SHP77 (cell line): ENCODE results near the gene TCHP.
"Not testable (repeated sequence)": the region's sequence is repeated elsewhere in the genome, so short reads cannot be mapped to it uniquely, and the experiment has no call there.

ENCODE experiments used
- DNase-seq, 2 experiments: peaks; one replicate each; lab custom pipeline; 2025; lab: John Stamatoyannopoulos, UW

TCHP gene

DNA sequence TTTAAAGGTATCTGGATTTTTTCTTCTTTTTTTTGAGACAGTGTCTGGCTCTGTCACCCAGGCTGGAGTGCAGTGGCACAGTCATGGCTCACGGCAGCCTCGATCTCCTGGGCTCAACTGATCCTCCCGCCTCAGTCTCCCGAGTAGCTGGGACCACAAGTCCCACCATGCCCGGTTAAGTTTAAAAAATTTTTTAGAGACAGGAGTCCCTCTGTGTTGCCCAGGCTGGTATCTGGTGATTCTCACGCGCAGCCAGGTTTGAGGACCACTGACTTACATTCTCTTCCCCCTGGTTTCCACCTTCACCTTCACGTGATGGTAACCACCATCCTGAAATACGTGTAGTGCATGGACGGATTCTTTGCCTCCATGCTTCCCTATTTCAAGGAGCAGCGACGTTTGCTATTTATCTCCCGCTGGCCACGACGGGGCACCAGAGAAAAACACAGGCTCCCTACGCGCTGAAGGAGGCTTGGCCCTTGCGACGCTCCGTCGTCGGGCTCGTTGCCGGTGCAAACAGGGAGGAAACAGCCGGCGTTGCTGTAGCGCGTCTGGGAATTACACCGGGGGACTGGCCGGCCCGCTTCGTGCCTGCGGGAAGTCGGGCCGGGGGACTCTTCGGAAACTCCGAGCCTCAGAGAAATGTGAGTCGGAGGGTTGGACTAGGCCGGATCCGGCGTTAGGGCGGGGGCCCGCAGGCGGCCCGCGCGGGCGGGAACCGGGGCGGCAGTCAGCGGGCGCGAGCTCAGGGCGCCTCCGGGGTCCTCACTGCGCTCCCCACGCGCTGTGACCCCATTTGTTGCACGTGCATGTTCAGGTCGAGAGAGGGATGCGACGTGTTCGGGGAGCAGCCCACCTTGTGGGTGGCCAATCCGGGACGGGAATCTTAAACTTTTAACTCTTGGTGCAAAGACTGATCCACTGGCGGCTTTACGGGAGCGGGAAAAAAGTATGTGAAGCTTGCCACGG is at the start of gene TCHP:
TCHP (plus strand) TSS at position 492 of the 969 bp plus-strand sequence. CDS start 2,753 bp downstream, outside the sequence.
- DNase-seq = peak; percentile 81 to 83

DNA sequence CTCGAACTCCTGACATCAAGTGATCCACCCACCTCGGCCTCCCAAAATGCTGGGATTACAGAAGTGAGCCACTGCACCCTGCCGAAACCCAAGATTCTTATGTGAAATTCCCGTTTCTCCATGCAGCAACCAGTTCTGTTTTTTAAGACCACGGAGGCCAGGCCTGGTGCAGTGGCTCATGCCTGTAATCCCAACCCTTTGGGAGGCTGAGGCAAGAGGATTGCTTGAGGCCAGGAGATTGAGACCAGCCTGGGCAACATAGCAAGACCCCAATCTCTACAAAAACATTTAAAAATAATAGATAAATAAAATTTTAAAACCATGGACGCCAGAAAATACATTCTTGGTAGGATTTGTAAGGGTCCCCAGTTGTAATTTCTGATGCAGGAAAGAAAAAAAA is 49.6 kb upstream of the TCHP start:
- not testable (repeated sequence) for DNase-seq

DNA sequence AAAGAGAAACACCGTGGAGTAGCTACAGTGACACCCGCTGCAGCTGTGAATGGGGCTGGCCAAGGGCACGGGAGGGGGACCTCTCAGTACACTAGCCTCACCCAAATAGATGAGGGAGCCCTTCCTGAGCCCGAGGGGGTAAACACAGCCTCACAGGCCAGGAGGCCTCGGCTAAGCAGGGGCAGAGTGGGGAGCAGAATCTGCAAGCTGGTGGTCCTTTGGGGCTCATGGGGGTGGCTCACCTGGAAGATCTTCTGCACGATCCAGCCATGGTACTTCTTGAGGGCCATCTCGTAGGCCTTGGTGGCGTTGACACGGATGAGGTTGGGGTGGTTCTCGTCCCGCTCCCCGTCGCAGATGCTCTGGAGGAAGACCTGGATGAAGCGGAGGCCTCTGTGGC is 44.7 kb upstream of the TCHP start:
- DNase-seq = no peak

- DNase-seq = no peak
Observed at GRCh38 chr12:109857715-109858114, 42.4 kb upstream of the TCHP start.

DNA sequence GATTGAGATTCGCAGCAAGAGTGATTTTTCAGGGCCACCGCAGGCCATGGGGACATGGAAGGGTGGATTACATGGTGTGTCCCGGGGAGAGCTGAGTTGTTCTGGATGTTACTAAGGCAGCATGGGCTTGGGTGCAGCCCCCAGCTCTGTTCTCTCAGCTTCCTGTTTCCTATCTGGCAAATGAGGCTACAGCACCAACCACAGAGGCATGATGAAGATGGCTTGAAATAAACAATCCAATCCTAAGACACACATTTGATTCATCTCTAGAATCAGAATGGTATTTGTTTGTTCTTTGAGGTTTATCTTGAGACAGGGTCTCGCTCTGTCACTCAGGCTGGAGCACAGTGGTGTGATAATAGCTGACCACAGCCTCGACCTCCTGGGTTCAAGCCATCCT is 41.3 kb upstream of the TCHP start:
- no peak for DNase-seq

DNA sequence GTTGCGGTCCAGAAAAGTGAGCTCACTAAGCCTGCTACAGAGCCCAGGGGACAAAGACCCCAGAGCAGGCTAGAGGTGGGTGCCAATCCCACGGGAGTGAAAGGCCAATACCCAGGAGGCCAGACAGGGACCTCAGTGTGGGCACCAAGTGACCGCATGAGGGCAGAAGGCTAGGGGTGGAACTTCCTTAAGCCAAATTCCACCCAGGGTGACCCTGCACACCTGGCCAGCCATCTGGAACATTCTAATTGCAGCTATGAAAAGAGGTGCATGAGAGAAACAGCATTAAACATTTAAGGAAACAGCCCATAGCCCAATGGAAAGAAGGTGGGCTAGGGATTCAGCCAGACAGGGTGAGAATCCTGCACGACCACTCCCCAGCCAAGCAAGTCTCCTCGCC is 39.1 kb upstream of the TCHP start:
- DNase-seq = no peak

- DNase-seq = no peak
Observed at GRCh38 chr12:109861689-109862314, 38.3 kb upstream of the TCHP start.

- DNase-seq = not testable (repeated sequence)
Observed at GRCh38 chr12:109862491-109862890, 37.6 kb upstream of the TCHP start.

GRCh38 chr12:109863847-109864712 is 36.0 kb upstream of the TCHP start:
- peak; percentile 10 to 33 for DNase-seq

DNA sequence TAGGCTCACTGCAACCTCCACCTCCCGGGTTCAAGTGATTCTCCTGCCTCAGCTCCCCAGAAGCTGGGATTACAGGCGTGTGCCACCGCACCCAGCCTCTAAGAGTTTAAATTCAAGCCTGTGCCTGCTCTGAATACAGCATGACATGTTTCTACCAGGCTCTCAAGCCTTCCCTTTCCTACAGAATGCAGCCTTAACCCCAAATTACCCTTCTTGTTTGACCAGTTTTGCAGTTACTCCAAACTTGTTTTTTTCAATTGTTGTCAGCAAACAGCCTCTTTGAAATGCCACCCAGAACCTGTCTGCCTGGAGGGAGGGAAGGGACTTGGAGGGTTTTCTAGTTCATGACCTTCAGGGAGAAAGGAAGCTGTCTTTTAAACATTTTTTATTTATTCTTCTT is 35.2 kb upstream of the TCHP start:
- DNase-seq = no peak

- DNase-seq = no peak
Observed at GRCh38 chr12:109868182-109869051, 31.7 kb upstream of the TCHP start.

DNA sequence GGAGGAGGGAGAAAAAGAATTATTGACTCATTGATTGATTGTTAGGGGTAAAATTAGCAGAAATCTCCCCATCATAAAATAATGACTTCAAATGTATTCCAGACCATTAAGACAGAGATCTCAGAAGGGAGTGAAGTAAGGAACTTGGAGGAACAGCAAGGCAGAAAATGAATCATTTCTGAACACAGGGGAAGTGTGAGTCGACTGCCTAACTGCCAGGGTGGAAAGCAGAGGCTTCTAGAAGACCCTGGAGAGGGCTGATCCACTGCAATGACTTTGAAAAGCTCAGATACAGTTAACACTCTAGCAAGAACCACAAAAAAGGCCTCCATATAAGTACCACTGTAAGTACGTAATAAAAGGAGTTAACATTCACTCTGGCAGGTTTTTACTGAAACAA is 29.4 kb upstream of the TCHP start:
- no peak for DNase-seq

GRCh38 chr12:109871668-109872314 is 28.3 kb upstream of the TCHP start:
- no peak for DNase-seq

- no peak for DNase-seq
Observed at GRCh38 chr12:109873653-109874052, 26.4 kb upstream of the TCHP start.

DNA sequence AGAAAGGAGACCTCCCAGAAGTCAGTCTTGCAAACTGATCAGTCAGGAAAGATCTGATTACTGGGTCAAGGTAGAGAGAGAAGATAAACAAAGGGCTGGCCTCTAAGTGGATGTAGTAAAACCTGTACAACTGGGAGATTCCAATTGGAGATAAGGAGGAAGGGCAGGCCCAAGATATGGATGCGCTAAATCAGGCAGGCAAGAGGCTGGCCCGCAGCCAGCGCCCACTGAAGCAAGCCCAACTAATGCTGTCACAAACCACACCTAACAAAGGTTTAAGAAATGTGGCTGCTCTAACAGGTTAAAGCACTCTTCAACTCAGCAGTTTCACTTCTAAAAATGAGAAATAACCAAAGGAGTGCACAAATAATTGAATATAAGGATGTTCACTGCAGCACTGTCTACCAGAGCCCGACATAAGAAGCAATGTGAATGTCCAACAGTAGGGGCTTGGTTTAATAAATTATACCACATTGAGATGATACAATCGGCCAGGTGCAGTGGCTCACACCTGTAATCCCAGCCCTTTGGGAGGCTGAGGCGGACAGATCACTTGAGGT is 24.4 kb upstream of the TCHP start:
- DNase-seq = no peak

GRCh38 chr12:109876406-109876805 is 23.7 kb upstream of the TCHP start:
- no peak for DNase-seq

GRCh38 chr12:109877504-109878246 is 22.4 kb upstream of the TCHP start:
- no peak for DNase-seq

GRCh38 chr12:109878247-109878625 is 21.8 kb upstream of the TCHP start:
- DNase-seq = no peak

- DNase-seq = no peak
Observed at GRCh38 chr12:109878749-109879148, 21.3 kb upstream of the TCHP start.
